PC-3 (cell line): ENCODE measurements around the gene CD58. TPM values are rescaled to one million over a fixed set of nuclear protein-coding genes. Genes with fewer than 3 reads are reported as not detected.
"Not testable (repeated sequence)": the region's sequence is repeated elsewhere in the genome, so short reads cannot be mapped to it uniquely, and the experiment has no call there.

ENCODE experiments used
- ATAC-seq: fragments of 200-7000 bp; cut with Tn5 transposase; 2 replicates; pipeline ENCODE4 v1.9.1; 2020; ENCODE audit warnings: mild to moderate bottlenecking, moderate library complexity
- Bru-seq: library from RNA; stranded (reverse); fragments of 400-500 nt; gene quantifications from one replicate; lab custom pipeline; 2021; lab: Mats Ljungman, UMichigan
- BruChase-seq, 2 experiments: library from RNA; stranded (reverse); fragments of 400-500 nt; gene quantifications; one replicate each; lab custom pipeline; 2021; lab: Mats Ljungman, UMichigan
- BruUV-seq: library from RNA; stranded (reverse); fragments of 400-500 nt; replicated peaks from 2 replicates; lab custom pipeline; 2021; lab: Mats Ljungman, UMichigan
- CTCF ChIA-PET: fragments of 300-600 bp; sonication (Branson Sonifier 250); formaldehyde crosslinking; loops from one replicate; lab custom pipeline; 2022; ENCODE audit warnings: antibody characterized with exemption; lab: Charles Lee
- POLR2A ChIA-PET: fragments of 300-600 bp; sonication (Branson Sonifier 250); formaldehyde crosslinking; loops from one replicate; lab custom pipeline; 2022; ENCODE audit warnings: antibody characterized with exemption; ENCODE audit not compliant: unreplicated experiment; lab: Charles Lee
- DNase-seq: peaks from one replicate; pipeline ENCODE4 v3.0.0-alpha.2; 2015
- H2AFZ ChIP-seq: fragments of 300-600 bp; sonication (generic); 2 replicates; pipeline ENCODE4 v1.6.0; 2016; ENCODE audit warnings: antibody characterized with exemption, low read length
- H3F3A ChIP-seq: fragments of 300-600 bp; sonication (generic); one replicate; pipeline ENCODE4 v1.6.0; 2017; ENCODE audit warnings: antibody characterized with exemption, low read length, control low read depth, mild to moderate bottlenecking; ENCODE audit not compliant: unreplicated experiment
- H3K27ac ChIP-seq: fragments of 300-600 bp; sonication (generic); 2 replicates; pipeline ENCODE4 v1.5.1; 2016; ENCODE audit warnings: mild to moderate bottlenecking, low read length
- H3K27me3 ChIP-seq: fragments of 300-600 bp; sonication (generic); 2 replicates; pipeline ENCODE4 v1.6.1; 2016; ENCODE audit warnings: low read length, mixed read lengths
- H3K36me3 ChIP-seq: fragments of 300-600 bp; sonication (generic); 2 replicates; pipeline ENCODE4 v1.6.1; 2016; ENCODE audit warnings: low read depth, mixed run types, low read length, mixed read lengths
- H3K4me1 ChIP-seq: fragments of 300-600 bp; sonication (generic); 2 replicates; pipeline ENCODE4 v1.5.1; 2016; ENCODE audit warnings: low read length; ENCODE audit not compliant: insufficient read depth
- H3K4me2 ChIP-seq: fragments of 300-600 bp; sonication (generic); 2 replicates; pipeline ENCODE4 v1.6.0; 2016; ENCODE audit warnings: low read length
- H3K4me3 ChIP-seq: fragments of 300-600 bp; sonication (generic); 2 replicates; pipeline ENCODE4 v1.5.1; 2016; ENCODE audit warnings: mild to moderate bottlenecking, low read length, mixed read lengths
- H3K79me2 ChIP-seq: fragments of 300-600 bp; sonication (generic); 2 replicates; pipeline ENCODE4 v1.6.1; 2017; ENCODE audit warnings: low read length, mixed read lengths
- H3K9ac ChIP-seq: fragments of 300-600 bp; sonication (generic); 2 replicates; pipeline ENCODE4 v1.6.0; 2016; ENCODE audit warnings: mild to moderate bottlenecking, low read length
- H3K9me2 ChIP-seq: fragments of 300-600 bp; sonication (generic); replicated peaks from 2 replicates; pipeline ENCODE4 v1.6.1; 2016; ENCODE audit warnings: mixed run types, low read length, mixed read lengths
- H3K9me3 ChIP-seq: fragments of 300-600 bp; sonication (generic); 2 replicates; pipeline ENCODE4 v1.6.1; 2016; ENCODE audit warnings: low read length, mixed read lengths
- H4K20me1 ChIP-seq: fragments of 300-600 bp; sonication (generic); 2 replicates; pipeline ENCODE4 v1.6.1; 2016; ENCODE audit warnings: low read length, mixed read lengths
- CTCF ChIP-seq: fragments of 300-600 bp; sonication (generic); conservative IDR thresholded peaks from 2 replicates; pipeline ENCODE4 v1.5.1; 2017; ENCODE audit warnings: antibody characterized with exemption, low read depth, mild to moderate bottlenecking, low read length
- EZH2 ChIP-seq: fragments of 300-600 bp; sonication (generic); IDR thresholded peaks from one replicate; pipeline ENCODE4 v1.6.1; 2017; ENCODE audit warnings: antibody characterized with exemption, mild to moderate bottlenecking, low read length; ENCODE audit not compliant: unreplicated experiment
- EZH2phosphoT487 ChIP-seq: fragments of 300-600 bp; sonication (generic); IDR thresholded peaks from 2 replicates; pipeline ENCODE4 v1.6.1; 2018; ENCODE audit warnings: mild to moderate bottlenecking, antibody characterized with exemption, low read length, borderline replicate concordance
- intact Hi-C: fragments of 100-400 bp; cut with micrococcal nuclease; formaldehyde crosslinking; loops from 2 replicates; pipeline ENCODE4 v1.9.0; 2023
- long read RNA-seq: library from polyadenylated mRNA; unstranded; transcript quantifications from one replicate; pipeline ENCODE4 v2.0.0, GENCODE V29; 2021; ENCODE audit not compliant: unreplicated experiment
- total RNA-seq: library from RNA; depleted of rRNA; stranded (reverse); fragments of >200 nt; gene quantifications from 2 replicates; pipeline ENCODE4 v1.2.3, GENCODE V29; 2014; rRNA removed

Gene CD58
- total RNA-seq = 15.2 and 26.9 TPM in 2 replicates
- percentile 83 among the genes with signal in this experiment for Bru-seq, nascent RNA
- BruChase-seq, experiment 1, labeled RNA remaining after a 6-hour chase = percentile 73 among the genes with signal in this experiment
- percentile 76 among the genes with signal in this experiment for BruChase-seq, experiment 2, labeled RNA remaining after a 2-hour chase
- long read RNA-seq, transcript CD58-202 (6 exons, 1,098 nt) = major isoform, 12 of 29 reads
- long read RNA-seq, transcript CD58-201 (4 exons, 892 nt) = minor isoform, 10 of 29 reads
- long read RNA-seq, partial matches to known transcripts = 1 of 29 reads
- long read RNA-seq, other reads (novel, unspliced or antisense) = 4 of 29 reads

GRCh38 chr1:116570358-116571214, at the start of gene CD58:
CD58 (minus strand) TSS chr1:116571026; CDS start chr1:116570972, 54 bp downstream.
- intact Hi-C loops = loop anchor here (2.0 to 10.0 kb wide), 6 partner anchors 14 to 364 kb away; partner anchors contain the start of gene PTGFRN
- peak; percentile 83 for ATAC-seq
- no peaks in the 10 kb centered on the region for H3K27me3 ChIP-seq
- H2AFZ ChIP-seq = peak within 1 kb of the TSS; percentile 90
- ChIA-PET CTCF (interaction anchor here (0.5 kb wide), 1 partner anchor 25 kb away, joined by 3 read pairs; no protein-coding TSS in a partner anchor), POLR2A (interaction anchor here (0.6 kb wide), 1 partner anchor 65 kb away, joined by 6 read pairs; no protein-coding TSS in a partner anchor)
- peak within 1 kb of the TSS; percentile 91 for H3K27ac ChIP-seq
- no peaks in the 10 kb centered on the region for H3K9me3 ChIP-seq
- peak within 1 kb of the TSS; percentile 96 for H3K9ac ChIP-seq
- peaks cover 55% of the 10 kb centered on the region for H3K4me1 ChIP-seq
- H3K36me3 ChIP-seq = no peaks in the 10 kb centered on the region
- no peaks in the 10 kb centered on the region for H3K9me2 ChIP-seq
- peaks cover 17% of the 10 kb centered on the region; the same call in 1 of the 2 replicates for H4K20me1 ChIP-seq
- peak within 1 kb of the TSS; percentile 92 for H3K4me3 ChIP-seq
- no peaks in the 10 kb centered on the region for H3F3A ChIP-seq
- BruUV-seq = no TSS peak
- H3K79me2 ChIP-seq = peaks cover 44% of the 10 kb centered on the region
- TF ChIP-seq CTCF = peak; percentile 67
- no peak for TF ChIP-seq EZH2
- TF ChIP-seq EZH2phosphoT487 = no peak
- H3K4me2 ChIP-seq = peak within 1 kb of the TSS; percentile 97
- peak; percentile 91 for DNase-seq

- H3F3A ChIP-seq, DNase-seq, H3K9me2 ChIP-seq, intact Hi-C loops, H3K9me3 ChIP-seq, H3K36me3 ChIP-seq, BruUV-seq, CTCF ChIA-PET, H3K4me3 ChIP-seq, POLR2A ChIA-PET, H3K27me3 ChIP-seq, H3K4me2 ChIP-seq, H2AFZ ChIP-seq, ATAC-seq, H4K20me1 ChIP-seq, H3K79me2 ChIP-seq: not testable (repeated sequence)
- peak overlapping the region; percentile 95 for H3K27ac ChIP-seq
- H3K9ac ChIP-seq = peak overlapping the region; percentile 54; the same call in 1 of the 2 replicates
- peaks cover 34% of the 10 kb centered on the region for H3K4me1 ChIP-seq
These were observed 49.6 kb upstream of the CD58 start for GRCh38 chr1:116620392-116620791.

- H3K9me2 ChIP-seq, H2AFZ ChIP-seq, H4K20me1 ChIP-seq, intact Hi-C loops, BruUV-seq, H3K27me3 ChIP-seq, H3K4me3 ChIP-seq, POLR2A ChIA-PET, H3F3A ChIP-seq, H3K9ac ChIP-seq, ATAC-seq, H3K36me3 ChIP-seq, H3K79me2 ChIP-seq, H3K9me3 ChIP-seq, CTCF ChIA-PET, H3K27ac ChIP-seq: not testable (repeated sequence)
- DNase-seq = peak; percentile 56
- Histone ChIP-seq H3K4me2 (peak overlapping the region; percentile 11; the same call in 1 of the 2 replicates), H3K4me1 (peaks cover 34% of the 10 kb centered on the region)
These were observed 48.3 kb upstream of the CD58 start for GRCh38 chr1:116619106-116619505.

GRCh38 chr1:116617808-116618207, 47.0 kb upstream of the CD58 start:
- ATAC-seq, H2AFZ ChIP-seq, H3K36me3 ChIP-seq, POLR2A ChIA-PET, H3K9me2 ChIP-seq, H3K9ac ChIP-seq, H3K4me2 ChIP-seq, intact Hi-C loops, H4K20me1 ChIP-seq, H3F3A ChIP-seq, DNase-seq, H3K27me3 ChIP-seq, H3K9me3 ChIP-seq, BruUV-seq, H3K4me3 ChIP-seq, CTCF ChIA-PET, H3K79me2 ChIP-seq, H3K27ac ChIP-seq: not testable (repeated sequence)
- peaks cover 27% of the 10 kb centered on the region for H3K4me1 ChIP-seq

GRCh38 chr1:116613825-116614224, 43.0 kb upstream of the CD58 start:
- BruUV-seq, H3K27ac ChIP-seq, H3K79me2 ChIP-seq, H3K27me3 ChIP-seq, H4K20me1 ChIP-seq, H3K4me1 ChIP-seq, H3K9me2 ChIP-seq, CTCF ChIA-PET, H3K9me3 ChIP-seq, H3K36me3 ChIP-seq, H2AFZ ChIP-seq, H3K4me3 ChIP-seq, ATAC-seq, H3F3A ChIP-seq, H3K9ac ChIP-seq, POLR2A ChIA-PET, intact Hi-C loops, H3K4me2 ChIP-seq, DNase-seq: not testable (repeated sequence)
